MV-4-11 (cell line): ENCODE measurements around the gene RIMOC1.
A peak's percentile ranks its signal among the peaks of the same experiment; 100 is the strongest.

Source experiments
- DNase-seq: peaks from one replicate; lab custom pipeline; 2025; lab: John Stamatoyannopoulos, UW

The RIMOC1 gene

GRCh38 chr5:41903892-41904799 is at the start of gene RIMOC1:
Gene RIMOC1 (plus strand): TSS chr5:41904344. CDS start chr5:41904368, 24 bp downstream.
- peak; percentile 100 for DNase-seq

- peak; percentile 62 for DNase-seq
Observed at GRCh38 chr5:41856644-41857491, 47.3 kb upstream of the RIMOC1 start.

- no peak for DNase-seq
Observed at GRCh38 chr5:41857989-41858388, 46.2 kb upstream of the RIMOC1 start.

- no peak for DNase-seq
Observed at GRCh38 chr5:41858890-41859289, 45.3 kb upstream of the RIMOC1 start.

GRCh38 chr5:41863871-41864486 is 40.2 kb upstream of the RIMOC1 start:
- DNase-seq = no peak

- no peak for DNase-seq
Observed at GRCh38 chr5:41869151-41869723, 34.9 kb upstream of the RIMOC1 start.

GRCh38 chr5:41869724-41870626 is 34.2 kb upstream of the RIMOC1 start, which contains the start of gene OXCT1:
Gene OXCT1 (minus strand): TSS chr5:41870425. CDS start chr5:41870358, 67 bp downstream.
- peak; percentile 88 for DNase-seq

- DNase-seq = no peak
Observed at GRCh38 chr5:41870627-41871048, 33.5 kb upstream of the RIMOC1 start.

GRCh38 chr5:41871852-41872251 is 32.3 kb upstream of the RIMOC1 start:
- no peak for DNase-seq

- DNase-seq = no peak
Observed at GRCh38 chr5:41874512-41875060, 29.6 kb upstream of the RIMOC1 start.

GRCh38 chr5:41875121-41875520 is 29.0 kb upstream of the RIMOC1 start:
- no peak for DNase-seq

- DNase-seq = no peak
Observed at GRCh38 chr5:41876678-41877077, 27.5 kb upstream of the RIMOC1 start.

- no peak for DNase-seq
Observed at GRCh38 chr5:41877408-41877807, 26.7 kb upstream of the RIMOC1 start.

GRCh38 chr5:41878173-41878572 is 26.0 kb upstream of the RIMOC1 start:
- no peak for DNase-seq

- DNase-seq = no peak
Observed at GRCh38 chr5:41878643-41879478, 25.3 kb upstream of the RIMOC1 start.

GRCh38 chr5:41882765-41883164 is 21.4 kb upstream of the RIMOC1 start:
- DNase-seq = no peak

- no peak for DNase-seq
Observed at GRCh38 chr5:41883243-41883642, 20.9 kb upstream of the RIMOC1 start.

GRCh38 chr5:41883936-41884335 is 20.2 kb upstream of the RIMOC1 start:
- no peak for DNase-seq

- no peak for DNase-seq
Observed at GRCh38 chr5:41885286-41885685, 18.9 kb upstream of the RIMOC1 start.
